HUES64 (cell line): ENCODE results near the gene TSC22D3.

Experiments used
- H3K27ac ChIP-seq: 2 replicates; pipeline ENCODE4 v1.7.0; 2013; ENCODE audit warnings: low read depth, low read length, inconsistent platforms
- H3K27me3 ChIP-seq: 2 replicates; pipeline ENCODE4 v1.6.1; 2013; ENCODE audit warnings: mild to moderate bottlenecking, low read length; ENCODE audit not compliant: insufficient read depth
- H3K36me3 ChIP-seq: 2 replicates; pipeline ENCODE4 v1.6.1; 2013; ENCODE audit warnings: mild to moderate bottlenecking, low read length; ENCODE audit not compliant: insufficient read depth
- H3K4me1 ChIP-seq: 2 replicates; pipeline ENCODE4 v1.6.1; 2013; ENCODE audit warnings: mild to moderate bottlenecking, low read length, moderate library complexity; ENCODE audit not compliant: insufficient read depth
- H3K4me3 ChIP-seq: 2 replicates; pipeline ENCODE4 v1.5.1; 2013; ENCODE audit warnings: mild to moderate bottlenecking, low read length, moderate library complexity
- H3K9ac ChIP-seq: 2 replicates; pipeline ENCODE4 v1.6.1; 2013; ENCODE audit warnings: mild to moderate bottlenecking, low read depth, low read length
- H3K9me3 ChIP-seq: 2 replicates; pipeline ENCODE4 v1.6.1; 2013; ENCODE audit warnings: low read depth, low read length; ENCODE audit not compliant: insufficient read depth
- WGBS: fragments of 150-250, 120-280 bp; methylation state at CpG from one replicate; pipeline ENCODE4 v1.1.7; 2013; ENCODE audit warnings: missing lambda C conversion rate; 5-methylcytosine and 5-hydroxymethylcytosine counted together

Gene TSC22D3

DNA sequence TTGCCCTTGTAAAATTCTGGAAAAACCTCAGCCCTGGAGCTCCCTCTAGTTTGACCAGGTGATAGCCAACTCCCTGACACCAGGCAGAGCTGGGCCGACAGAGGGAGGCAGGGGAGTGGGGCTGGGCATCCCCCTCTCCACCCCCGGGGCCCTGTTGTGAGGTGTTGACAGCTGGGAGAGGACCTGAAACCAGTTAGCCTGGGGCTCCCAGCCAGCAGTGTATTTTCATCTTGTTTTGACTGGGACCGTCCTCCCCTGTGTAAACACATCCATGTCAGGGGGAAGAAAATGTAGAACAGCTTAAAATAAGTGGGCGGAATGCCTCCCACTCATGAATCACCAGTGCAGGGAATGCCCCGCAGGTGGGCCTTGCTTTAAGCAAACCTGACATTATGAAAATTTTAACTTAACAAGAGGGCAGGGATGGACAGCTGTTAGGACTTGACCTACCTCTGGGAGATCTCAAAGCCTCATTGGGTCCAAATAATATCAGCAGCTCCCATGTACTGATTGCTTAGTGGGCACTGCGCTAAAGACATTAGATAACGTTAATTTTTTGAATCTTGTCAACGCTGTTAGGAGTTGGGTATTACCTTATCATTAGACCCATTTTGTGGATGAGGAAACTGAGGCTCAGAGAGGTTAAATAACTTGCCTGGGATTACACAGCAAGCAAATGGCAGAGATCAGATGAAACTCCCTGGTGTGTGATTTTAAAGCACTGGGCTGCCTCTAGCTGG, 45.9 kb downstream of the TSC22D3 start:
- Histone ChIP-seq H3K27ac (no peak overlapping the region), H3K36me3 (no peaks in the 10 kb centered on the region), H3K4me1 (peaks cover 37% of the 10 kb centered on the region), H3K9me3 (no peaks in the 10 kb centered on the region), H3K27me3 (no peaks in the 10 kb centered on the region), H3K9ac (no peak overlapping the region), H3K4me3 (no peak overlapping the region)
- WGBS = 78% methylated on average over 5 of the region's 8 CpGs

DNA sequence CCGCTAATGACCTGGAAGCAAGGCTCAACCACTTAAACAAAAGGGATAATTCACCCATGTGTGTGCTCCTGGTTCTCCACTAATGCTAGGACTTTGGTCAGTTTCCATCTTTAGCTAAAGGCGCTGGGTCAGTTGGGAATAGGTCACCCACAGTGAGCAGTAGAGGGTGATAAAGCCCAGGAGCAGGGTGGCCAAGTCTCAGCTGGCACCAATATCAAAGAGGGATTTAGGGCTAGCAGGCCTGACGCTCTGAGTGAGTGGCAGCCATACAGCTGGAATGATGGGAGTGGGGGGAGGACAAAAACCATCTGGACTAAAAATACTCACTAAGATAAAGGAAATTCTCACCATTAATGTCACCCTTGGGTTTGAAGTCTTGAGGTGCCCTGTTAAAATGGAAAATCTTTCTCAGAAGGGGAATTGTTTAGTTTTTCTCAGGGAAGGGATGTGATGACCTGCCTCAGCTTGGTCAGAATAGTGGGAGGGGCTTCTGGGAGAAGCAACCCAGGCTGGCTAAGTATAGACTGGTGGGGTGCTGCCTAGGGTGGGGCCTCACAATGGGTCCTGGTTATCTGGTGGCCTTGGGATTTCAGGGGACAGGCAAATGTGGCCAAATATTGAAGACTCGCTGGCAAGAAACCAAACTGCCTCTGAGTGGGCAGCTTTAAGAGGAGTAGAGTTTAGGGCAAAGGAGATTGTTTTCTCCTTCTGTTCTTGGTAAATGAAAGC, 47.1 kb downstream of the TSC22D3 start:
- H3K36me3 ChIP-seq = no peaks in the 10 kb centered on the region
- H3K27me3 ChIP-seq = no peaks in the 10 kb centered on the region
- H3K9ac ChIP-seq = no peak overlapping the region
- no peak overlapping the region for H3K27ac ChIP-seq
- no peak overlapping the region for H3K4me3 ChIP-seq
- peaks cover 37% of the 10 kb centered on the region for H3K4me1 ChIP-seq
- no peaks in the 10 kb centered on the region for H3K9me3 ChIP-seq
- 89% methylated on average over 4 of the region's 4 CpGs for WGBS

DNA sequence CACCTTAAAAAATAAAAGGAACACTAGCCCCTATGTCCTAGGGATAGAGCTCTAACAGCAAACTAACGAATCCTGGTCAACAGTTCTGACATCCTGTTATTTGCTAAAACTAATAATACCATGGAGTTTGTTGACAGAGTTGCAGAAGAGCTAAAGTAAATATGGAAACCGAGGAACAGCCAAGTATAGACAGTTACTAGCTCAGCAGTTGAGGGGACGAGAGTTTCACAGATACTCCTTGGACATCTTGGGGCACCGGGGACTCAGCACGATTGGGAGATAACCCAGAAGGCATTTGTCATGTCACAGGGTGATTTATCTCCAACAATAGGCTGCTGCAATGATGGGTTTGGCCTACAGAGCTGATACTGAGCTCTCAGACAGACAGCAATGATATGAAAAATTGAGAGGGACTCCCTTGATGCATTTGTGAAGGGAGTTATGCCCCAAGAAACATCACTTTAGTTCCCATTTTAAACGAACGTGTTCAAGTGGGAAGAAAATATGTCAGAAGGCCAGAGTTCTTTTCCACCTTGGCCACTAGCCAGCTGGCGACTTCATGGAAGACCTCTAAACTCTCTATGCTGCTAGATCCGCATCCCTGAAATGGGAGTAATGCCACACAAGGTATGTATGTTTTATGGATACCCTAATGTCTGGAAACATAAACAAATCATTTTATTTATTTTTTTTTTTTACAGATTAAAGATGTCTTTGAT, 48.6 kb downstream of the TSC22D3 start:
- Histone ChIP-seq H3K27me3 (no peaks in the 10 kb centered on the region), H3K9ac (no peak overlapping the region), H3K36me3 (no peaks in the 10 kb centered on the region), H3K4me1 (peaks cover 35% of the 10 kb centered on the region), H3K4me3 (no peak overlapping the region), H3K9me3 (no peaks in the 10 kb centered on the region), H3K27ac (no peak overlapping the region)
- 89% methylated on average over 8 of the region's 9 CpGs for WGBS

DNA sequence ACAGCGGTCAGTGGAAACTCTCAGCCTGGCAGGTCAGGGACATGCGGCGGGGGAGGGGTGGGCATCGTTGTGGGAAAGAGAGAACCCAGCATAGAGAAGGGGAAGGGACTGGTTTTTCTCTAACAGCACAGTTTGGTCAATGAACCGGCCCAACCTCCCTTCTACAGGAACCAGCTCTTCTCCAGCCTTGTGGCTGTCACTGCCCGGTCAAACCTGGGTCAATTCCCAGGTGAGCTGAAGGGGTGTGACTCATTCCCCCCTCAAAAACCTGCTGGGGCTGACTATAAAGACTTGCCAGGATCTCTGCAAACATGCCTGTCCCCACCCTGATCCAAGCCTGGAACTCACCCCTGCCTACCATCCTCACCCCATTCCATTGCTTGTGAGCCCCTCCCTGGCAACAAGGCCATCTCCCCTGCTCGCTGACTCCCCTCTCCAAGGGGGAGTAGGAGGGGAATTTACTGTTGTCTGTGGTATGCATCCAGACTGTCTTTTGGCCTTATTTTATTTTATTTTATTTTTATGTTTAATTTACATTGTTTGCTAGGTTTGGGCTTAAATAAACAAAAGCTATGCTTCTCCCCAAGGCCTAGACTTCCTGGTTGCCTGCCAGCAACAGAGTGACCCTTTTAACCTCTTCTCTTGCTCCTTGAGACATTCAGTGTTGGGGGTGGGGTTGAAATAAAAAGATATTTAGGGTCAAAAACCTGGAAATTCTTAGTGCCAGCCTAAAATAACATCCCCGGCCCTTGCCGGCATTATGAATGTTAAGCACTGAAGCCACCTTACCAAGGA, 49.6 kb downstream of the TSC22D3 start:
- H3K9ac ChIP-seq = no peak overlapping the region
- peaks cover 25% of the 10 kb centered on the region for H3K4me1 ChIP-seq
- no peaks in the 10 kb centered on the region for H3K36me3 ChIP-seq

GRCh38 chrX:107724653-107725052, 50.9 kb downstream of the TSC22D3 start:
- Histone ChIP-seq H3K4me1 (peaks cover 13% of the 10 kb centered on the region), H3K36me3 (no peaks in the 10 kb centered on the region), H3K9ac (no peak overlapping the region), H3K27ac (no peak overlapping the region), H3K9me3 (no peaks in the 10 kb centered on the region), H3K4me3 (no peak overlapping the region), H3K27me3 (no peaks in the 10 kb centered on the region)
- 91% methylated on average over 3 of the region's 3 CpGs for WGBS

More for the DNA sequence above, 49.6 kb downstream of the TSC22D3 start:
- Histone ChIP-seq H3K27ac (no peak overlapping the region), H3K27me3 (no peaks in the 10 kb centered on the region), H3K9me3 (no peaks in the 10 kb centered on the region), H3K4me3 (no peak overlapping the region)
- WGBS = 84% methylated on average over 8 of the region's 9 CpGs

DNA sequence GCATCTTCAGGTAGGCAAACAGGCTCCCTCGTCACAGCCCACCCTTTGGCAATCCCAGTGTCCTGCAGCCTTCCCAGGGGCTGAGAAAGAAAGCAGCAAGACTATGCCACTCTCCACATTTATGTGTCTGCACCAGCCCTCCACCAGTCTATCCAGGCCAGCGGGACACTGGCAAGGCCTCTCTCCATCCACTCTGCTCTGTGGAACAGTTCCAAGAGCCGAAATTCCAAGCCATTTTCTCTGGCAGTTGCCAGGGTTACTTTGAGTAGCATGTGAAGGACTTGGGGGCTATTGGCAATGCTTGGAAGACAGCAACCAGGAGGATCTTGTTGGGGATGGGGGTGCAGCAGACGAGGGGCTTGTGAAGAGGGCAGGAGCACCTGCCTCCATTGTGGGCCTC, 52.1 kb downstream of the TSC22D3 start:
- WGBS = 91% methylated on average over 4 of the region's 4 CpGs
- Histone ChIP-seq H3K4me1 (peaks cover 8% of the 10 kb centered on the region), H3K9me3 (no peaks in the 10 kb centered on the region), H3K27me3 (no peaks in the 10 kb centered on the region), H3K27ac (no peak overlapping the region), H3K9ac (no peak overlapping the region), H3K4me3 (no peak overlapping the region), H3K36me3 (no peaks in the 10 kb centered on the region)

DNA sequence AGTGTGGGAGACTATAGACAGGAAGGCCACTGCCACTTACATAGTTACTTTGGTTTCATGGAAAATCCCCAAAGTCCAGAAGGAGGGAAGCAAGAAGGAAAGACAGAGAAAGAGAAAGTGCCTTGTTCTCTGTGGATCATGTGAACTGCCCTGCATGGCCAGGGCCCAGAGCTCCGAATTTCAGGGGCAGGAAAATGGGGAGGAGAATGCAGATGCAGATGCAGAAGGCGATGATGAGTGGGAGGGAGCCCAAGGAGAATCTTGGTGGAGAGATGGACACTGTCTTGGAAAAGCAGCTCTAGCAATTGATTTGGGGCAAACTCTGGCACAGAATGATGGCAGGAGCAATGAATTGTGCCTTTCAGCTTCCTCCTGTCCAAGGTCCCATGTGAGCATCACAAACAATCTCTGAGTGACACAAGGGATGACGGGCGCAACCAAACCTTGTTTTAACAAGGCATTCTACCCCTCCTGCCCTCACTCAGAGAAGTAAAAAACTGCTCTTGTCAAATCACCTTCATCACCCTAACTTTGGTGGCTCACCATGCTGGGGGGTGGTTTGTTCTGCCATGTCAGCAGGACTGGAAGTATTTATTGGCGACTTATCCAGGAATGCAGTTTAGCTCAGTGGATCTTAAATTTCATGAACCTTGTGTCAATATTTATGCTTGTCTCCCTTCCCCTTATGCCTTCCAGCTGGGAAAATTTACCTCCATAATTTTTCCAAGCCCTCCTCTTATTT, 53.5 kb downstream of the TSC22D3 start:
- no peak overlapping the region for H3K9ac ChIP-seq
- no peak overlapping the region for H3K27ac ChIP-seq
- WGBS = 87% methylated on average over 5 of the region's 5 CpGs
- H3K4me3 ChIP-seq = no peak overlapping the region
- H3K9me3 ChIP-seq = no peaks in the 10 kb centered on the region
- no peaks in the 10 kb centered on the region for H3K27me3 ChIP-seq
- no peaks in the 10 kb centered on the region for H3K36me3 ChIP-seq
- peaks cover 15% of the 10 kb centered on the region for H3K4me1 ChIP-seq

- Histone ChIP-seq H3K27ac (no peak overlapping the region), H3K27me3 (no peaks in the 10 kb centered on the region), H3K36me3 (no peaks in the 10 kb centered on the region), H3K9me3 (no peaks in the 10 kb centered on the region), H3K4me3 (no peak overlapping the region), H3K4me1 (peaks cover 16% of the 10 kb centered on the region), H3K9ac (no peak overlapping the region)
- WGBS = 94% methylated on average over 7 of the region's 9 CpGs
Observed at GRCh38 chrX:107721318-107721717, 54.3 kb downstream of the TSC22D3 start.

DNA sequence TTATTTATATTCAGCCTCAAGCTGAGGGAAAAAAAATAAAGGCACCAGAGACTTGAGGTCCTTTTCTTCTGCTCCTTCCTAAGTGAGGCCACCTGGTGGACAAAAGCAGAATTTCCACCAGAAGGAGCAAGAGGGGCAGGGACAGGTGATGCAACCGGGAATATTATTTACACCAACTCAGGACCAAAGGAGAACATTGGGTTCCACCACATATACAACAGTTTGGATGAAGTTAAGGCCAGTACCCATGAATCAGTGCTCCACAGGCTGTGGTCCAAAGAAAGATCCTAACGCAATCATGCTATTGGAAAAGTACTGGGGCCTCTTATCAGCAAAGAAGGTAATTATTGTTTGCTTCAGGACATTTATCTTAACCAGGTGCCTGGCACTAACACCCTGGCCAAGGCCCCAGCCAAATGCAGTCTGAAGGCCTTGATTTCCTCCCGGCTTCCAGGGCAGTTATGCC, 57.4 kb downstream of the TSC22D3 start:
- peak overlapping the region; percentile 57; the same call in 1 of the 2 replicates for H3K9ac ChIP-seq
- H3K27ac ChIP-seq = peak overlapping the region; percentile 23; the same call in 1 of the 2 replicates
- H3K36me3 ChIP-seq = no peaks in the 10 kb centered on the region; the same call in 1 of the 2 replicates
- peaks cover 10% of the 10 kb centered on the region for H3K4me1 ChIP-seq
- H3K9me3 ChIP-seq = no peaks in the 10 kb centered on the region
- H3K4me3 ChIP-seq = no peak overlapping the region
- WGBS = 61% methylated on average over 3 of the region's 3 CpGs
- H3K27me3 ChIP-seq = peaks cover 7% of the 10 kb centered on the region
